DOHH2 (cell line): ENCODE measurements around the gene SEPTIN8.

Experiments used
- H3F3A ChIP-seq: fragments of 200-600 bp; sonication (generic), shearing (Covaris generic); 2 replicates; pipeline ENCODE4 v1.6.0; 2016; ENCODE audit warnings: antibody characterized with exemption, mild to moderate bottlenecking; ENCODE audit not compliant: control insufficient read depth, insufficient read depth
- H3K27ac ChIP-seq: fragments of 200-600 bp; sonication (generic); 2 replicates; pipeline ENCODE4 v1.5.1; 2014; ENCODE audit warnings: low read depth, mild to moderate bottlenecking, low read length, moderate library complexity
- H3K27me3 ChIP-seq: fragments of 200-600 bp; sonication (generic); 2 replicates; pipeline ENCODE4 v1.6.1; 2014; ENCODE audit warnings: mild to moderate bottlenecking, low read length, mixed read lengths; ENCODE audit not compliant: control insufficient read depth
- H3K36me3 ChIP-seq: fragments of 200-600 bp; sonication (generic); 2 replicates; pipeline ENCODE4 v1.6.1; 2014; ENCODE audit warnings: mild to moderate bottlenecking, low read length, moderate library complexity, mixed read lengths; ENCODE audit not compliant: control insufficient read depth
- H3K4me1 ChIP-seq: fragments of 200-600 bp; sonication (generic); 2 replicates; pipeline ENCODE4 v1.6.1; 2014; ENCODE audit warnings: mild to moderate bottlenecking, low read length, mixed read lengths; ENCODE audit not compliant: control insufficient read depth
- H3K4me2 ChIP-seq: fragments of 200-600 bp; sonication (generic); 2 replicates; pipeline ENCODE4 v1.6.0; 2014; ENCODE audit warnings: mild to moderate bottlenecking, low read length, moderate library complexity
- H3K4me3 ChIP-seq: fragments of 200-600 bp; sonication (generic); 2 replicates; pipeline ENCODE4 v1.5.1; 2014; ENCODE audit warnings: mild to moderate bottlenecking, low read length, mixed read lengths
- H3K79me2 ChIP-seq: fragments of 200-600 bp; sonication (generic); 2 replicates; pipeline ENCODE4 v1.6.1; 2014; ENCODE audit warnings: mild to moderate bottlenecking, low read length, mixed read lengths; ENCODE audit not compliant: control insufficient read depth
- H3K9me2 ChIP-seq: fragments of 200-600 bp; sonication (generic); replicated peaks from 2 replicates; pipeline ENCODE4 v1.6.1; 2014; ENCODE audit warnings: mild to moderate bottlenecking, low read length, mixed read lengths; ENCODE audit not compliant: control insufficient read depth
- H3K9me3 ChIP-seq: fragments of 200-600 bp; sonication (generic); 2 replicates; pipeline ENCODE4 v1.6.1; 2014; ENCODE audit warnings: antibody characterized with exemption, low read length, mixed read lengths; ENCODE audit not compliant: control insufficient read depth, insufficient read depth
- H4K20me1 ChIP-seq: fragments of 200-600 bp; sonication (generic); 2 replicates; pipeline ENCODE4 v1.6.0; 2014; ENCODE audit warnings: low read depth, mild to moderate bottlenecking, antibody characterized with exemption, low read length, moderate library complexity; ENCODE audit not compliant: control insufficient read depth, insufficient read depth
- CTCF ChIP-seq: fragments of 200-600 bp; sonication (generic); IDR thresholded peaks from one replicate; pipeline ENCODE4 v1.5.1; 2014; ENCODE audit warnings: antibody characterized with exemption, mild to moderate bottlenecking, low read depth, low read length; ENCODE audit not compliant: poor library complexity, severe bottlenecking
- EZH2phosphoT487 ChIP-seq: fragments of 200-600 bp; sonication (generic); IDR thresholded peaks from 2 replicates; pipeline ENCODE4 v1.6.1; 2017; ENCODE audit warnings: borderline replicate concordance, mild to moderate bottlenecking, antibody characterized with exemption, low read length, moderate library complexity, mixed read lengths

SEPTIN8 gene

GRCh38 chr5:132820162-132820754 is 43.2 kb upstream of the SEPTIN8 start:
- no peaks in the 10 kb centered on the region for H3K9me2 ChIP-seq
- peaks cover 27% of the 10 kb centered on the region for H3K27me3 ChIP-seq
- H3K9me3 ChIP-seq: no peaks in the 10 kb centered on the region
- TF ChIP-seq CTCF: peak; percentile 91
- TF ChIP-seq EZH2phosphoT487: no peak
- peaks cover 3% of the 10 kb centered on the region; the same call in 1 of the 2 replicates for H3K4me1 ChIP-seq
- H3K27ac ChIP-seq: no peak overlapping the region
- no peaks in the 10 kb centered on the region for H4K20me1 ChIP-seq
- H3F3A ChIP-seq: peaks cover 5% of the 10 kb centered on the region; the same call in 1 of the 2 replicates
- no peaks in the 10 kb centered on the region for H3K79me2 ChIP-seq
- no peak overlapping the region for H3K4me3 ChIP-seq
- no peaks in the 10 kb centered on the region for H3K36me3 ChIP-seq
- H3K4me2 ChIP-seq: no peak overlapping the region

- Histone ChIP-seq H4K20me1 (no peaks in the 10 kb centered on the region), H3K4me2 (no peak overlapping the region)
Observed at GRCh38 chr5:132819468-132819867, 42.4 kb upstream of the SEPTIN8 start.

DNA sequence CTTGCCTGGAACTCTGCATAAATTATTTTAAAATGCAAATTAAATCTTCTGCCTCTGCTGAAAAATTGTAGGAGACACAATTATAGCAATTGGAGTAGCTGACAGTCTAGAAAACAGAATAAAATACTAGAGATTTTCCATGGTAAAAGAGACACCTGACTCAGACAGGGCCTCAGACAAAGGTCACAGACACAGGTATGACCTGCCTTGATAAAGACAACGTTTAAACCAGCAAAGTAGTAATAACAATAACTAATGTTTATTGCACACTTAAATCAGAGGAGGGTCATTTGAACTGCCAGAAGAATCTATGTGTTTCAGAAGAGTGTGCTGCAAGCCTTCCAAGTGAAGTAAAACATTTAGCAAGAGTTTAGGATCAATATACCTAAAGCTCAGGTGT is 40.0 kb upstream of the SEPTIN8 start:
- TF ChIP-seq CTCF (no peak), EZH2phosphoT487 (no peak)
- Histone ChIP-seq H3K27ac (no peak overlapping the region), H3K4me1 (peaks cover 3% of the 10 kb centered on the region; the same call in 1 of the 2 replicates), H3K4me3 (no peak overlapping the region), H3F3A (peaks cover 5% of the 10 kb centered on the region; the same call in 1 of the 2 replicates), H3K9me2 (no peaks in the 10 kb centered on the region), H3K4me2 (no peak overlapping the region), H3K9me3 (no peaks in the 10 kb centered on the region), H3K36me3 (no peaks in the 10 kb centered on the region), H3K79me2 (no peaks in the 10 kb centered on the region), H3K27me3 (peaks cover 16% of the 10 kb centered on the region), H4K20me1 (no peaks in the 10 kb centered on the region)

More at GRCh38 chr5:132819468-132819867, 42.4 kb upstream of the SEPTIN8 start:
- H3K9me3 ChIP-seq: no peaks in the 10 kb centered on the region
- H3K27me3 ChIP-seq: peaks cover 19% of the 10 kb centered on the region
- H3K79me2 ChIP-seq: no peaks in the 10 kb centered on the region
- no peaks in the 10 kb centered on the region for H3K36me3 ChIP-seq
- H3K4me3 ChIP-seq: no peak overlapping the region
- peaks cover 5% of the 10 kb centered on the region; the same call in 1 of the 2 replicates for H3F3A ChIP-seq
- no peak overlapping the region for H3K27ac ChIP-seq
- peaks cover 3% of the 10 kb centered on the region; the same call in 1 of the 2 replicates for H3K4me1 ChIP-seq
- TF ChIP-seq EZH2phosphoT487: no peak
- TF ChIP-seq CTCF: no peak
- H3K9me2 ChIP-seq: no peaks in the 10 kb centered on the region
